LNCaP clone FGC (cell line): ENCODE results near the gene TXNDC2.

Experiments used
- DNase-seq: peaks from one replicate; pipeline ENCODE4 v3.0.0-alpha.2; 2011; ENCODE audit warnings: low read depth
- H3K4me3 ChIP-seq: 2 replicates; pipeline ENCODE4 v1.5.1; 2011; ENCODE audit warnings: mild to moderate bottlenecking, low read depth, low read length, control low read depth
- CTCF ChIP-seq: IDR thresholded peaks from 2 replicates; pipeline ENCODE4 v1.5.1; 2012; ENCODE audit warnings: mild to moderate bottlenecking; ENCODE audit not compliant: control insufficient read depth, insufficient read depth; ENCODE audit errors: extremely low read depth

Gene TXNDC2

GRCh38 chr18:9931146-9931545, 45.4 kb downstream of the TXNDC2 start:
- DNase-seq = no peak
- TF ChIP-seq CTCF = no peak
- no peak overlapping the region for H3K4me3 ChIP-seq

GRCh38 chr18:9931678-9932077, 45.9 kb downstream of the TXNDC2 start:
- no peak for DNase-seq
- no peak for TF ChIP-seq CTCF
- no peak overlapping the region for H3K4me3 ChIP-seq

GRCh38 chr18:9933865-9934264, 48.1 kb downstream of the TXNDC2 start:
- no peak overlapping the region for H3K4me3 ChIP-seq
- DNase-seq = no peak

GRCh38 chr18:9934274-9934673, 48.5 kb downstream of the TXNDC2 start:
- H3K4me3 ChIP-seq = no peak overlapping the region
- no peak for TF ChIP-seq CTCF
- no peak for DNase-seq

More at GRCh38 chr18:9933865-9934264, 48.1 kb downstream of the TXNDC2 start:
- no peak for TF ChIP-seq CTCF
